G401.6 (cell line): ENCODE results near the gene C3orf49.

Source experiments
- FAIRE-seq: peaks from 2 replicates; lab custom pipeline; 2012; peaks lifted over from hg19 to GRCh38; lab: Jason Lieb, UNC

Gene C3orf49

DNA sequence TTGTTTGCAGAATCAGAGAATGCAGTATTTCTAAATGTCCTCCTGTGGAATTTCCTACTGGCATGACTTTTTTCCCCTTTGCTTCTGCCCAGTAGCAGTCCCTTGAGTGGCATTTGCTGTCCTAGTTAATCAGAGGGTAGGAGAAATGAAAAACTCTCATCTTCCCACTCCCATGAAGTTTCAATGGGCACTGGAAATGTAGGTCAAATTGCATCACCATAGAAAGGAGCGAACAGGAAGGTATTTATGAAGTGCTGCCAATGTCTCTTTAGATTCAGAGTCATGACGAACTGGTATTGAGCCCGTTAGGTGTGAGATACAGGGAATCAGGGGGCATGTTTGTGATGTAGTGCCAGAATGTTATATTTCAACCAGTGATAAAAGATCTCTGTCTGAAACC is 67.8 kb downstream of the C3orf49 start:
- no peak for FAIRE-seq

- FAIRE-seq: no peak
These were observed 72.4 kb downstream of the C3orf49 start for GRCh38 chr3:63891518-63891917.

DNA sequence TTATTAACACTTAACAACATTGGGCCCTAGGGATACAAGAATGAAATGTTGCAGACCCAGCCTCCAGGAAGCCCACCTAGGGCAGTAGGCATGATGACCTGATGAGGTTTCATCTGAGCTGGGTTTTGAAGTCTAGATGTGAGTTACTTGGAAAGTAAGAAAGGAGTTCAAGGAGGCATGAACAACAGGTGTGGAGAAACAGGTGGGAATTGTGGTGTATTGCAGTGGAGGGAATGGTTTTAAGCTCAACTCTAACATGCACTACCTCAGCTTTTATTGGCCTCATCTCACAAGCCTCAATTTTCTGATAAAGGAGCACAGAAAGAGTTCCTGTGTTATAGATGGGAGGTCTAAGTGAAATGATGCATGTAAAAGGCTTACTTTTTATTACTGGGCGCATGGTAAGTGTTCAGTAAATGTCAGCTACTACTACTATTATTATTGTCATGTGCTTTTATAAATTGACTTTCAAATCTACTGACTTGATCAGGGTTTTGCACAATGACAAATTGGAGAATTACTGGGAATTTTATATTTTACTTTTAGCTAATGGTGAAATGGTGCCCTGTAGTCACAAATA is 73.8 kb downstream of the C3orf49 start:
- no peak for FAIRE-seq

DNA sequence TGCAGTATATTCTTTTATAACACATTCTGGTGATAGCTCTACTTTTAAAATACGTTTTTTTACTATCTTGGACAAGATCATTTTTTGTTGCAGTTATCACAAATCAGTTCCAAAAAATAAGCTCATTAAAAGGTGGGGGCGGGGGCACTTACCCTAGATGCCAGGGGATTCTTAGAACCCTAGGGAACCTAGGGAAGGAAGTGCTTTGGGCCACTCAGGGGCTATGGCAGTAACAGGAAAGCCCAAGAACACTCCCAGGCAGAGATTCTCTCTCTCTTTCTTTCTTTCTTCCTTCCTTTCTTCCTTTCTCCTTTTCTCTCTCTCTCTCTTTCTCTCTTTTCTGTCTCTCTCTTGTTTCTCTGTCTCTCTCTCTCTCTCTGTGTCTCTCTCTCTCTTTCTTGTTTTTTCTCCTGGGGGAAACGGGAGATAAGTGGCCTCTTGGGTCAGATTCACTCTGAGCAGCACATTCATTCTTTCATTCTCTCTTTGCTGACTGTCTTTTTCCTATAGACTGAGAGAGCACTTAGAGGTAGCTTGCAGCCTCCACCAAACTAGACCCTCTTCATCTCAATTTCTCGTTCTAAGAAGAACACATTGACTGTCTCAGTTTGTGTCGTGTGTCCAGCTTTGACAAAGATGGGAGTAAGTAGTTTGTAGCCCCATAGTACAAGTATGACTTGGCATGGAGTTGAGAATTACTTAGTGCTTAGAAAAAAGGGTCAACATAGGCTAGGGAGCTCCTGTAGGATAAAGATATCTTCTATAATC is 76.5 kb downstream of the C3orf49 start:
- FAIRE-seq: no peak

DNA sequence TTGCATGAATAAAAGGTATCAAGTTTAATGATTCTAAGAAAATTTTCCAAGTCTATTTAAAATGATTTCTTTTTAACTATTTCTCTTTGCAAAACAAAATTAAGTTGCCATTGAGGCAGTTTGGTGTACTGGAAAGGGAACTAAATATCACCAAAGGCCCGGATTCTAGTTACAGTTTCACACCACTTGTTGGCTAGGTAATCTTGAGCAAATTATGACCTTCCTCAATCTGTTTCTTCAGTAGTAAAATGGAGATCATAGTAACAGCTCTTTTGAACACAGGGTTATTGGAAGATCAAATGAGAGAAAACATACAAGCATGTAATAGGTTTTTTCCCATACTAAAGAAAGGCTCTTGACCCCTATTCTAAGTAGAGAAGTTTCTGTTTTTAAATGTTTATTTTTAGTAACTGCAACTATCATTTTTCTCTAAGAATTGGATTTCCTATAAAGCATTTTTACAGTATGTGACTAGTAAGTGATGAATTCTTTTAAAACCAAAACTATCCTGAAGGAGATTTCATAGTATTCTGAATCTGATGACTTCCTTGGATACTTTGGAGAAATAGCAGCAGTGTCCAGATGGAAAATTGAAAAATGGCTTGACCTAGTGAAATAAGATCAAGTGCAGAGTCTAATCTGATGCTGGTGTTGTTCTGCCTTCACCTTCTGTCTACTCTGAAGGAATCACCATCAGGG is 77.4 kb downstream of the C3orf49 start:
- no peak for FAIRE-seq
